ENCODE results near the gene PPIL6.

Gene PPIL6

GRCh38 chr6:109449795-109450673 is 9.6 kb upstream of the PPIL6 start:
- no peak for DNase-seq (ENCODE audit: extremely low read depth in 1 of 2, low read depth in 1 of 2)

GRCh38 chr6:109449064-109449794 is 8.8 kb upstream of the PPIL6 start:
- no peak for DNase-seq (ENCODE audit: extremely low read depth in 1 of 2, low read depth in 1 of 2)

GRCh38 chr6:109448615-109449014 is 8.2 kb upstream of the PPIL6 start:
- DNase-seq (ENCODE audit: extremely low read depth in 1 of 2, low read depth in 1 of 2), result no peak

GRCh38 chr6:109447878-109448555 is 7.6 kb upstream of the PPIL6 start:
- DNase-seq (ENCODE audit: extremely low read depth in 1 of 2, low read depth in 1 of 2), result no peak

GRCh38 chr6:109447087-109447486 is 6.7 kb upstream of the PPIL6 start:
- DNase-seq (ENCODE audit: extremely low read depth in 1 of 2, low read depth in 1 of 2), result no peak

- no peak for DNase-seq (ENCODE audit: extremely low read depth in 1 of 2, low read depth in 1 of 2)
Observed at GRCh38 chr6:109446541-109446940, 6.1 kb upstream of the PPIL6 start.

GRCh38 chr6:109446072-109446471 is 5.6 kb upstream of the PPIL6 start:
- no peak for DNase-seq (ENCODE audit: extremely low read depth in 1 of 2, low read depth in 1 of 2)

- no peak for DNase-seq (ENCODE audit: extremely low read depth in 1 of 2, low read depth in 1 of 2)
Observed at GRCh38 chr6:109445382-109445781, 5.0 kb upstream of the PPIL6 start.

GRCh38 chr6:109443425-109443950 is 3.1 kb upstream of the PPIL6 start:
- no peak for DNase-seq (ENCODE audit: extremely low read depth in 1 of 2, low read depth in 1 of 2)

GRCh38 chr6:109442393-109442924 is 2.0 kb upstream of the PPIL6 start:
- DNase-seq (ENCODE audit: extremely low read depth in 1 of 2, low read depth in 1 of 2), result no peak

- DNase-seq (ENCODE audit: extremely low read depth in 1 of 2, low read depth in 1 of 2), result peak in 1 of 2 donors; percentile 16
Observed at GRCh38 chr6:109441069-109441816, 815 bp upstream of the PPIL6 start.

- no peak for DNase-seq (ENCODE audit: extremely low read depth in 1 of 2, low read depth in 1 of 2)
Observed at GRCh38 chr6:109436041-109436440, 4.4 kb downstream of the PPIL6 start.

GRCh38 chr6:109434456-109434855 is 6.0 kb downstream of the PPIL6 start:
- no peak for DNase-seq (ENCODE audit: extremely low read depth in 1 of 2, low read depth in 1 of 2)

GRCh38 chr6:109429496-109429895 is 10.9 kb downstream of the PPIL6 start:
- no peak for DNase-seq (ENCODE audit: extremely low read depth in 1 of 2, low read depth in 1 of 2)

GRCh38 chr6:109428889-109429477 is 11.4 kb downstream of the PPIL6 start:
- no peak for DNase-seq (ENCODE audit: extremely low read depth in 1 of 2, low read depth in 1 of 2)

GRCh38 chr6:109424946-109425345 is 15.5 kb downstream of the PPIL6 start:
- no peak for DNase-seq (ENCODE audit: extremely low read depth in 1 of 2, low read depth in 1 of 2)

- DNase-seq (ENCODE audit: extremely low read depth in 1 of 2, low read depth in 1 of 2), result no peak
Observed at GRCh38 chr6:109421184-109421583, 19.2 kb downstream of the PPIL6 start.

- DNase-seq (ENCODE audit: extremely low read depth in 1 of 2, low read depth in 1 of 2), result no peak
Observed at GRCh38 chr6:109420751-109421150, 19.7 kb downstream of the PPIL6 start.

- no peak for DNase-seq (ENCODE audit: extremely low read depth in 1 of 2, low read depth in 1 of 2)
Observed at GRCh38 chr6:109417646-109418045, 22.8 kb downstream of the PPIL6 start.

- DNase-seq (ENCODE audit: extremely low read depth in 1 of 2, low read depth in 1 of 2), result no peak
Observed at GRCh38 chr6:109411034-109411433, 29.4 kb downstream of the PPIL6 start.

All from activated CD8-positive, alpha-beta memory T cell treated with anti-CD3 and anti-CD28 coated beads for 1 hour (primary cell).